Activated CD8-positive, alpha-beta T cell treated with anti-CD3 and anti-CD28 coated beads for 36 hours (primary cell): ENCODE data around the gene ZNF862. TPM values are rescaled to one million over a fixed set of nuclear protein-coding genes. Genes with fewer than 3 reads are reported as not detected.
"Not testable (repeated sequence)": the region's sequence is repeated elsewhere in the genome, so short reads cannot be mapped to it uniquely, and the experiment has no call there.

Experiments used
- ATAC-seq: fragments of 200-7000 bp; cut with Tn5 transposase; one replicate; pipeline ENCODE4 v1.10.0; 2021; ENCODE audit warnings: mild to moderate bottlenecking, moderate library complexity
- CTCF ChIA-PET: fragments of 350-600 bp; sonication (Branson Sonifier 250); formaldehyde crosslinking; loops from one replicate; lab custom pipeline; 2021; ENCODE audit warnings: antibody characterized with exemption; lab: Charles Lee
- POLR2A ChIA-PET: fragments of 350-600 bp; sonication (Branson Sonifier 250); formaldehyde crosslinking; loops from one replicate; lab custom pipeline; 2021; ENCODE audit warnings: antibody characterized with exemption; lab: Charles Lee
- DNase-seq: peaks from one replicate; pipeline ENCODE4 v3.0.0-alpha.2; 2020
- H3K27ac Mint-ChIP-seq: one replicate; pipeline ENCODE4 v1.8.0; 2021; ENCODE audit warnings: mild to moderate bottlenecking, mixed read lengths
- H3K27me3 Mint-ChIP-seq: one replicate; pipeline ENCODE4 v1.8.0; 2021; ENCODE audit warnings: mixed read lengths
- H3K36me3 Mint-ChIP-seq: one replicate; pipeline ENCODE4 v1.8.0; 2021; ENCODE audit warnings: low read depth, mixed read lengths
- H3K4me1 Mint-ChIP-seq: one replicate; pipeline ENCODE4 v1.8.0; 2021; ENCODE audit warnings: low read depth, mixed read lengths
- H3K4me3 Mint-ChIP-seq: one replicate; pipeline ENCODE4 v1.8.0; 2021; ENCODE audit warnings: mild to moderate bottlenecking, moderate library complexity, mixed read lengths
- H3K9me3 Mint-ChIP-seq: one replicate; pipeline ENCODE4 v1.8.0; 2021; ENCODE audit warnings: mixed read lengths
- intact Hi-C: fragments of 100-400 bp; cut with micrococcal nuclease; formaldehyde crosslinking; loops from one replicate; pipeline ENCODE4 v1.10.0; 2022
- total RNA-seq, 2 experiments: library from RNA; stranded (reverse); gene quantifications; one replicate each; pipeline ENCODE4 v1.2.3, GENCODE V29; 2021

Gene ZNF862
- total RNA-seq, 2 experiments from 2014 or later: 11.0 to 12.4 TPM

- H3K9me3 Mint-ChIP-seq, POLR2A ChIA-PET, H3K27ac Mint-ChIP-seq, H3K4me3 Mint-ChIP-seq, H3K27me3 Mint-ChIP-seq, H3K36me3 Mint-ChIP-seq, CTCF ChIA-PET, intact Hi-C loops, H3K4me1 Mint-ChIP-seq, ATAC-seq, DNase-seq: not testable (repeated sequence)
These were observed 74.0 kb downstream of the ZNF862 start for GRCh38 chr7:149912126-149912525.

Other genes starting within 250 kb of the ZNF862 start
- gene ZNF467, start 64.8 kb upstream of the ZNF862 start, total RNA-seq: under 1 TPM in 1 of 2 experiments, not detected in 1; 0.09 TPM
- 10 to 100 TPM; 46.3 to 46.7 TPM for gene ATP6V0E2, start 35.6 kb downstream of the ZNF862 start, total RNA-seq